NCI-H1694 treated with DMSO at 0.1 percent for 48 hours (cell line): Measurements from ENCODE around the gene LDLR.

Experiments used
- DNase-seq: peaks from one replicate; lab custom pipeline; 2025; lab: John Stamatoyannopoulos, UW

Gene LDLR

DNA sequence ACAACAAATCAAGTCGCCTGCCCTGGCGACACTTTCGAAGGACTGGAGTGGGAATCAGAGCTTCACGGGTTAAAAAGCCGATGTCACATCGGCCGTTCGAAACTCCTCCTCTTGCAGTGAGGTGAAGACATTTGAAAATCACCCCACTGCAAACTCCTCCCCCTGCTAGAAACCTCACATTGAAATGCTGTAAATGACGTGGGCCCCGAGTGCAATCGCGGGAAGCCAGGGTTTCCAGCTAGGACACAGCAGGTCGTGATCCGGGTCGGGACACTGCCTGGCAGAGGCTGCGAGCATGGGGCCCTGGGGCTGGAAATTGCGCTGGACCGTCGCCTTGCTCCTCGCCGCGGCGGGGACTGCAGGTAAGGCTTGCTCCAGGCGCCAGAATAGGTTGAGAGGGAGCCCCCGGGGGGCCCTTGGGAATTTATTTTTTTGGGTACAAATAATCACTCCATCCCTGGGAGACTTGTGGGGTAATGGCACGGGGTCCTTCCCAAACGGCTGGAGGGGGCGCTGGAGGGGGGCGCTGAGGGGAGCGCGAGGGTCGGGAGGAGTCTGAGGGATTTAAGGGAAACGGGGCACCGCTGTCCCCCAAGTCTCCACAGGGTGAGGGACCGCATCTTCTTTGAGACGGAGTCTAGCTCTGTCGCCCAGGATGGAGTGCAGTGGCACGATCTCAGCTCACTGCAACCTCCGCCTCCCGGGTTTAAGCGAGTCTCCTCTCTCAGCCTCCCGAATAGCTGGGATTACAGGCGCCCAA, at the start of gene LDLR:
LDLR (plus strand) TSS at position 210 of the 760 bp plus-strand sequence; CDS start at position 296, 86 bp downstream.
- DNase-seq, result peak; percentile 76

DNA sequence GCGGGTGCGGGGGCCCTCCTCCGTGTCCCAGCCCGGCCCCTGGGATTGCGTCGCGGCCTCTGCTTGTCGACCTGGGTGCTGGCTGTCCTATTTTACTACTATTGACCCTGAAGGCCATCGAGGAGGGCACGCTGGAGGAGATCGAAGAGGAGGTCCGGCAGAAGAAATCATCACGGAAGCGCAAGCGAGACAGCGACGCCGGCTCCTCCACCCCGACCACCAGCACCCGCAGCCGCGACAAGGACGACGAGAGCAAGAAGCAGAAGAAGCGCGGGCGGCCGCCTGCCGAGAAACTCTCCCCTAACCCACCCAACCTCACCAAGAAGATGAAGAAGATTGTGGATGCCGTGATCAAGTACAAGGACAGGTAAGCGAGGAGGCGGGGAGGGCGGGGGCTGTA, 48.1 kb upstream of the LDLR start:
- DNase-seq, result no peak

DNA sequence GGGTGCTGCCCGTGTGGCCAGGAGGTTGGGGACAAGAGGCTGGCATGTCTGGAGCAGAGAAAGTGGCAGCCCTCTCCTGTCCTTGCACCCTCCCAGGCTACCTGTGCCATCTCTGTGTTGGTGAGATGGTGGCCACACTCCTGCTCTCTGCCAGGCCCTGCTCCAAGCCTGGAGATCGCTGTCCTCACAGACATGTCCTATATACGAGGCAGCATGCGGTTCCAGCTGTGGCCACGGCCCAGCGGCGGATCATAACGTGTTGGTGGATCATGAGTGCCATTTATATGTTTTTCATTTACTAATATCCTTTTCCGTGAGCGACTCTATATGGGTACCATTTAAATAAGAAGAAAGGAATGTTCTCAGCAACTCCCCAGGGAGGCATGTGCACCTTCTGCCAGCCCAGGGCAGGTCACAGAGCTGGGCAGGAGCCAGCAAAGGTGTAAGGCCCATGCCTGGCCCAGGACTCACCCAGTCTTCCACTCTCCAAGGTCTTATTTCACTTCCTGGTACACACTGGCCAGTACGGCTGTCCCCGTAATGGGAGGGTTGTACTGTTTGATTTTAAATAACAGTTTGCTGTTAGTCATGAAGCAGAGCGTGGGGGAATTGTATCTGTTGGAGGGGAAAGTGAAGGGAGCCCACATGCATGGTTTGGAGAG, 47.2 kb upstream of the LDLR start:
- DNase-seq, result no peak

DNA sequence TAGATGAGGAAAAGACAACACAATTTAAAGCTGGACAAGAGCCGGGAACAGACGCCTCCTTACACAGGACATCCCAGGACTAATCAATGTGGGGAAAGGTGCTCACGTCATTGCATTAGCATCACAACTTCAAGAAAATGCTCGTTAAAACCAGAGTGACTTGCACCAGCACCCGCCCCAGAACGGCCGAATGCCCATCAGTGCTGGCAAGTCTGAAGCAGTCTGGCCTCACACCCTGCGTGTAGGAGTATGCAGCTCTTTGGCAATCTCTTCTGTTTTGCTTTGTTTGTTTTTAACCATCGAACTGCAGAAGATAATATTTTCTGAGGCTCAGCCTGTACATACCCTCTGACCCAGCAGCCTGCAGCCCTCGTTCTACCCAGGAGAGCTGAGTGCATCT, 44.8 kb upstream of the LDLR start:
- no peak for DNase-seq

DNA sequence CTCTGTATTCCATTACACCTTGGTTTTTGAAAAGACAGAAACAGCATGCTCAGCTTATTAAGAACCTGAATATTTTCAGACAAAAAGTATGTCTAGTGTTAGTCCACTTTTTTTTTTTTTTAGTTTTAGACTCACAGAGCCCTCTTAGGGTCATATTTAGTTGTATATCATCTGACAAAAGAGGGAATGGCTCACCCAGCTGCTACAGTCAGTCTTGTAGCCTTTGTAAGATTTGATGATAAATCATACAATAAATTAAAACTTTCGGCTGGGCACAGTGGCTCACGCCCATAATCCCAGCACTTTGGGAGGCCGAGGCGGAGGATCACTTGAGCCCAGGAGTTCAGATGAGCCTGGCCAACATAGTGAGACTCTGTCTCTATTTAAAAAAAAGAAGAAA, 43.7 kb upstream of the LDLR start:
- no peak for DNase-seq

DNA sequence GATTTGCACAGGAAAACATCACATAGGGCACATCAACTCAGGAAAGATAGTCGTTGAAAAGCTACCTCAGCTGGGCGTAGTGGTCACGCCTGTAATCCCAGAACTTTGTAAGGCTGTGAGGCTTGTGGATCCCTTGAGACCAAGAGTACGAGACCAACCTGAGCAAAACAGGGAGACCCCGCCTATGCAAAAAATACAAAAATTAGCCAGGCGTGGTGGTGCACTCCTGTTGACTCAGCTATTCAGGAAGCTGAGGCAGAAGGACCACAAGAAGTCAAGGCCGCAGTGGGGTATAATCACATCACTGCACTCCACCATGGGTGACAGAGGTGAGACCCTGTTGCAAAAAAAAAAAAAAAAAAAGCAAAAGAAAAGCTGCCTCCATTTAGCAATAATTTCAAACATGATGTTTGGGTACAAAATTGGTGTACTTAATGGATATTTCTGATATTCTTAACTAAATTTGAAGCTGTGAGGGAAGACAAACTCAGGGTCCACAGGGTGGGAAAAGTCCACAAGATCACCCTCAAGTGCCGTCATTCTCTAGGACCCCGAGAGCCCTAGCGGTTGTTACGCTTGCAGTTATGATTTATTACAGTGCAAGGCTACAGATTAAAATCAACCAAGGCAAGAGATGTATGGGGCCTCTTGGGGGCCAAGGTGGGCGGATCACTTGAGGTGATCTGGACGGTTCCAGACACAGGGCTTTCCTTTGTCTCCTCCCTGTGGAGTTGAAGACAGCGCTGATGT, 42.5 kb upstream of the LDLR start:
- no peak for DNase-seq

DNA sequence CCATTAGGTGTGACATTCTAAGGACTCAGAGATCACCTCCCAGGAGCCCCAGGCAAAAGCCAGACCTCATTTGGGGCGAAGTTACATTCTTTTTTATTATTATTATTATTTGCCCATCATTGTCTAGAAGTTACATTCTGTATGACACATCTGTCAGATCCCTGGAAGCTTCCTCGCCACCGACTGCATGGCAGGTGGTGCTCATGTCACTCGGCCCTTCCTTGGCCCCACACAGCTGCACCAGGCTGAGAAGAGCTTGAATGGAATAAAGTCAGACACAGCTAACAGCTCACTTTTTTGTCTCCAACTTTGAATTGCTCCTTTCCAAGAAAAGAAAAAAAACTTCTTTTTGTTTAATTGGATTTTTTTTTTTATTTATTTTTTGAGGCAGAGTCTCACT, 41.4 kb upstream of the LDLR start:
- DNase-seq, result no peak

DNA sequence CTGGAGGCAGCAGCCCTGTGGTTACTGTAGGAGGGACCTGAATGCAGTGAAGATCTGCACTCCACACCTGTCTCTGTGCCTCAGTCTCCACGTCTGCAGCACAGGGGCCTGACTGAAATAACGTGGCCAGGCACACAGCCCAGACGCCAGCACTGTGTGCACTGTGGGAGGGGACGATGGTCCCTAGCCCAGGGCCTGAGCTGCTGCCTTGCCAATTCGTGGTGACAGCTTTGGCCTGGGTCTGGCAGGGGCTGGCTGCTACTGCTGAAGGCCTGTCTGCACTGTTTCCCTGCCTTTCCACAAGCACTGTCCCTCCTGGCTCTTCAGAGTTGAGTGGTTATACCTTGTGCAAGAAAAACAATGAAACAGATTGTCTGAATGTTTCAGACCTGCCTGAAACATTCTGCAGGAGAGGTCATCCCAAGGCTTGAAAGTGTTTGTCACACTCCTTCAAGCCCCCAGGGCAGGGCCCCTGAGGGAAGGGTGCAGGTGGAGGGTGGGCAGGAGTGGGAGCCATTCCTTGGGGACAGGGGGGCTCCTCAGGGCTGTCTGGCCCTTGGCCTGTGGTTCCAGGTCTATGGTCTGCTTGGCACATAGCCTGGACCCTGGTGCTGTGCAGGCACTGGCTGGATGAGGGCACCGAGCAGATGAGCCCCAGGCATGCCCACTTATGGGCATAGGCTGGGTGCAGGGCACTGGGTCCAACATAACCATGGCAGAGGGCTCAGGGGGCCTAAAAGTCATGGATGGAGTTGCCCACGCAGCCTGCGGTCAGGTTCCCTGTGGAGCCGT, 38.7 kb upstream of the LDLR start:
- no peak for DNase-seq

DNA sequence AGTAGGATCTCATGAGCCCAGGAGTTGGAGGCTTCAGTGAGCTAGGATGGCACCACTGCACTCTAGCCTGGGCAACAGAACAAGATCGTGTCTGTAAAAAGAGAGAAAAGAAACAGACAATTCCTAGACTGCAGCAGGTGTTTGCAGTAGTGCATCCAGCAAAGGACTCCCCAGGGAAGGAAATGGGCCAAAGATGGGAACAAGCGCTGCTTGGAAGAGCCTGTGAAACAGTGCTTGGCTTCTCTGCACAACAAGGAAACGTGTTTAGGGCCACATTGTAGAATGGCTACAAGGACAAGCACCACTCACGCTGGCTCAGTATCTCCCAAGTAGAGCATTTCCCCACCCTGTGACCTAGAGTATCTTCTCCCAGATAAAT, 35.5 kb upstream of the LDLR start:
- DNase-seq, result no peak

DNA sequence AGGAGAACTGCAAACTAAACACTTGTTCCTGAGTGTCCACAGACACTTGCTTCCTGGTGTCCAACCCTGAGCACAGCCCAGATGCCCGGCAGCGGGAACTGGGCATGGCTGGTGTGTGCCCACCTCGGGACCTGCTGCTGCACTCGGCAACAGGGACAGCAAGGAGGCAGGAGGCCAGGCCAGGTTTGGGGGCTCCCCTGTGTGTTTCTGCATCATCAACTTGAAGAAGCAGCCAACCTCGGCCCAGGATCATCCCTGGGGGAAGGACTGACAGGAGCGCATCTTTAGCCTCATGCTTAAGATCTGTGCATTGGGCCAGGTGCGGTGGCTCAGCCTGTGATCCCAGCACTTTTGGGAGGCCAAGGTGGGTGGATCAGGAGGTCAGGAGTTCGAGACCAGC, 35.1 kb upstream of the LDLR start:
- DNase-seq, result no peak

DNA sequence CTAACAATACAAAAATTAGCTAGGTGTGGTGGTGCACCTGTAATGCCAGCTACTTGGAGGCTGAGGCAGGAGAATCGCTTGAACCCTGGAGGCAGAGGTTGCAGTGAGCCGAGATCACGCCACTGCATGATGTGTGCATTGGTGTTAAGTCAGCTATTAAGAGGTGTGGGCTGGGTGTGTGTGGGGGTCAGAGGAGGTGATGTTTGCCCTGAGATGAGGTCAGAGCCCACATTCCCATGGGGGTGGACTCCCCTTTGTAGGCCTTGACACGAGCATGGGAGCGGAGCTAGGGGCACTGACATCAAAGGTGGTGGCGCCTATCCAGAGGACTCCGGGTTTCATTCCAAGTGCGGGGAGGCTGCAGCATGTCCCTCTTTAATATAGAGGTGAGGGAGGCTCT, 34.6 kb upstream of the LDLR start:
- DNase-seq, result no peak

DNA sequence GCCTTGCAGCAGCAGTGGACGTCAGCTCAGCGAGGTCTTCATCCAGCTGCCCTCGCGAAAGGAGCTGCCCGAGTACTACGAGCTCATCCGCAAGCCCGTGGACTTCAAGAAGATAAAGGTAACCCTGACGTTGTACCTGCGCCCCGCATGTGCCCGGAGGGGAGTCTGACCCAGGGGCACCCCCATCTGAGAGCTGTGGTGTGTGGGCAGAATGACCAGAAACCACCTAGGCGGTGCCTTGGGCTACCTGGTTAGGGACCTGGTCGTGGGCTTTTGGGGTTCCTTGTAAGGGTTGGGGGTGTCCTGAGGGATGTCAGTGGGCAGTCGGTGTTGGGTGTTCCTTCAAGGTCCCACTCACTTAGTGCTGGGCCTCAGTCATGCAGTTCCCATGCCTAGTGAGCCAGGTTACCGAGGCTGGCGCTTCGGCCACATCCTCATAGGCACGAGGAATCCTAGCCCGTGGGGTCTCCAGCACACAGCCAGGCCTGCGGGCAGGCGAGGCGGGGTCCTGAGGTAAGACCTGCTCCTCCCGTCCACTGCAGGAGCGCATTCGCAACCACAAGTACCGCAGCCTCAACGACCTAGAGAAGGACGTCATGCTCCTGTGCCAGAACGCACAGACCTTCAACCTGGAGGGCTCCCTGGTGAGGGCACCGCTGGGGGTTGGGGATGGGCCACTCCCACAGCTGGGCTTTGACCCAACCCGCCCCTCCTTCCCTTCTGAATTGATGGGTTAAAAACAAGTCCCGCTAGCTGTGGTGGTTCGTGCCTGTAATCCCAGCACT, 30.8 kb upstream of the LDLR start:
- no peak for DNase-seq

DNA sequence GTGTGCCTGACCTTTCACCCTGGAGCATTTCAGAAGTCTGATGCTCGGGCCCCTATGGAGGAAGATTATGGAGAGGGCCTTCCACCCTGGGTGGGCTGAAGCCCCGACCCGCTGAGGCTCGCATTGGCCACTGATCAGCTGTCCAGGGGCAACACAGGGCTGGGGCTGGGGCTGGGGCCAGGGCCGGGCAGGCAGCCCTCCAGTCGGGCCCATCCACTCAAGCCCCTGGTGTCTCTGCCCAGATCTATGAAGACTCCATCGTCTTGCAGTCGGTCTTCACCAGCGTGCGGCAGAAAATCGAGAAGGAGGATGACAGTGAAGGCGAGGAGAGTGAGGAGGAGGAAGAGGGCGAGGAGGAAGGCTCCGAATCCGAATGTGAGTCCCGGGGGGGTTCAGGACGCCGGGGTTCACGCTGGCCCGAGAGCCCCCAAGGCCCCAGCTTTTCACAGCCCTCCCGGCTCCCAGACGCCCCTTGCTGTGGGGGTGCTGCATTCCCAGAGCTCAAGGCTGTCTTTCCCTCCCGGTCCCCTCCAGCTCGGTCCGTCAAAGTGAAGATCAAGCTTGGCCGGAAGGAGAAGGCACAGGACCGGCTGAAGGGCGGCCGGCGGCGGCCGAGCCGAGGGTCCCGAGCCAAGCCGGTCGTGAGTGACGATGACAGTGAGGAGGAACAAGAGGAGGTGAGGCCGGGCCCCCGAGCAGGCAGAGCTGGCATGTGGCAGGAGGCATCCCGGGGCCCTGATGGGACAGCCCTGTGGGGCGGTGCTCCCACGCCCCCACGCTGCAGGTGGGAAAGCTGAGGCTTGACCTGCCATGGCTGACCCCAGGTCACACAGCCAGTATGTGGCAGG, 29.5 kb upstream of the LDLR start:
- DNase-seq, result no peak

DNA sequence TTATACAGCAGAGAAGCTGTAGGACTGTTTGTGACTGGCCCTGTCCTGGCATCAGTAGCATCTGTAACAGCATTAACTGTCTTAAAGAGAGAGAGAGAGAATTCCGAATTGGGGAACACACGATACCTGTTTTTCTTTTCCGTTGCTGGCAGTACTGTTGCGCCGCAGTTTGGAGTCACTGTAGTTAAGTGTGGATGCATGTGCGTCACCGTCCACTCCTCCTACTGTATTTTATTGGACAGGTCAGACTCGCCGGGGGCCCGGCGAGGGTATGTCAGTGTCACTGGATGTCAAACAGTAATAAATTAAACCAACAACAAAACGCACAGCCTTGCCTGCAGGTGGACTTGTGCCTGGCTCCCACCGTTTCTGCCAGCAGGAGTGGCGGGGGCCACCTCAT, 27.3 kb upstream of the LDLR start:
- DNase-seq, result no peak

DNA sequence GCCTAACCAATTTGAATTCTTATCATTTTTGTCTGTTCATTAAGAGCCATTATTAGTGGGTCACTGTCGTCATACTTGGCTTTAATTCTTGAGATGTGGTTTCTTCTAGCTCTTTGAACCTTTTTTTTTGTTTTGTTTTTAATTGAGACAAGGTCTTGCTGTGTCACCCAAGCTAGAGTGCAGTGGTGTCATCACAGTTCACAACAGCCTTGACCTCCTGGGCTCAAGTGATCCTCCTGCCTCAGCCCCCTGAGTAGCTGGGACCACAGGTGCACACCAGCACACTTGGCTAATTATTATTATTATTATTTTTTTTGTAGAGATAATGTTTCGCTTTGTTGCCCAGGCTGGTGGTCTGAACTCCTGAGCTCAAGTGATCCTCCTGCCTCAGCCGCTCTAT, 25.8 kb upstream of the LDLR start:
- no peak for DNase-seq

DNA sequence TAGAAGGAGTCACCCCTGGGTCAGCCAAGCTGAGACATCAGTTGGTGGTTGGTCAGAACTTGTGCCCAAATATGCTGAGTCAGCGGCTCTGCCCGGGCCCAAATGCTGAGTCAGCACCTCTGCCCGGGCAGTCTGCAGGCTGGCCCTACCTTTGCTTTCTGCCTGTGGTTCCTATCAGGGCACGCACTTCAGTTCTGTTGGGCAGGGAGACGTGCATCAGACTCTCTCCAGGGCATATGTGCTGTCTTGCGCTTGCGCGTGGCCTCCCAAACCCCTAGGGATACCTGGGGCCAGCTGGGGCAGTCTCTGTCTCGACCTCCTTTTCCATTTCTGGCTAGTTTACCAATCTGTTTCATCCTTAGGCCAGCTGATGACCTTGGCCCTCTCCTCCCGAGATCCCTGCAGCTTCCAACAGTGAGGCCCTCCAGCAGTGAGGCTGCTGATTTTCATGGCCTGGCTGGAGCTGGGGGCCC, 24.4 kb upstream of the LDLR start:
- no peak for DNase-seq

DNA sequence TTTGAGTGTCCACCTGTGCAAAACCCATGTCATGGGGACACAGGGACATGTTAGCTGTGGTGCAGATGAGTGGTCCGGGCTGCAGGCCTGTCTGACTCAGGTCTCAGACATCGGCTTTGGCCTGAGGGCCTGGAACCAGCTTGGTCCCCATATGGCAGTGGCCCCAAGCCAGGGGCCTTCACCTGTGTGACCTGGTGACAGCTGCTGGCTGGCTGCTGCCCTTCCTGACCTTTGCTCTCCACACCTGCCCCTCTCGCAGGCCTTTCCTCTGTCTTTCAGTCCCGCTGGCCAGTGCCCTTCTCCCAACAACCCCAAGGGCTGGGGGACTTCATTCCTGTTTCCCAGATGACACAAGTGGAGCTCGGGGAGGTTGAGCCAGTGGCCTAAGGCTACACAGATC, 22.9 kb upstream of the LDLR start:
- DNase-seq, result no peak

DNA sequence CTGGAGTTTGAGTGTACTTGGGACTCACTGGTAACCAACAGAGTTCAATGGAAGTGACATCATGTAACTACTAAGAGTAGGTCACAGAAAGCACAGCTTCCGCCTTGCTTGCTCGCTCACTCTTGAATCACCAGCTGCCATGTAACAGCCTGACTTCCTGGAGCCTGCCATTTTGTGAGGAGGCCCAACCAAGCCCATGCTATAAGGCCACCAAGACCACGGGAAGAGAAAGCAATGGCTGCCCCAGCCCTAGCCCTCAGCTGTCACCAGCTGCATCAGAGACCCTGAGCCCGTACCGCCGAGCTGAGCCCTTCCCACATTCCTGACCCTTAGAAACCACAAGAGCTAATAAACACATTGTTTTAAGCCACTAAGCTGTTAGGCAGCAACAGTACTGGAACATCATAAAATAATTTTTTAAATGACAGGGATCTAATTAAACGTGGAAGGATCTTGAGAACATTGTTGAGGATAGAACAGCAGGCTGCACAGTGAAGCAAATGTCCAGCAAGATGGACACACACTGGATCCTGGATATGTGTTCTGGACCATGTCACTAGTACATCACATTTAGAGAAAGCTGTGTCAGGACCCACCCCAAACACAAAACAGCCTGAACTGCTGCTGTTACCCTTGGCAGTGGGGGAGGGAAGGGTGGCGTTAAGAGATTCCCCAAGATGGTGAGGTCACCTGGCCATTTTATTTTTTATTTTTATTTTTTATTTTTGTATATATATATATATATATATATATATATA, 21.7 kb upstream of the LDLR start:
- no peak for DNase-seq

DNA sequence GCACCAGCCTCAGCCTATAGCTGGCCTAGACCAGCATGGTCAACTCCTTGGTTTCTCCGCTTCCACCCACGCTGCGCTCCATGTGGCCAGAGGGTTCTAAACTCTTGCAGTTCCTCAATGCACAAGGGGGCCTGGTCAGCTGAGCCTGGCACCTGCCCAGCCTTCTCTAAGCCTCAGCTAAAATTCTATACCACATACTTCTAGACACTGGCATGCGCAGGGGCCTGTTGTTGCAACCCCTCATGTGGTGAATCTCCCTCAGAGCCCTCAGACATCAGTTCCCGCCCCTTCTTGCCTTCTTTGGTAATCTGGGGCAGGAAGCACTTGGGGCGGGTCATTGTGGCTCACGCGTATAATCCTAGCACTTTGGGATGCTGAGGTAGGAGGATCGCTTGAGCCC, 19.7 kb upstream of the LDLR start:
- no peak for DNase-seq

DNA sequence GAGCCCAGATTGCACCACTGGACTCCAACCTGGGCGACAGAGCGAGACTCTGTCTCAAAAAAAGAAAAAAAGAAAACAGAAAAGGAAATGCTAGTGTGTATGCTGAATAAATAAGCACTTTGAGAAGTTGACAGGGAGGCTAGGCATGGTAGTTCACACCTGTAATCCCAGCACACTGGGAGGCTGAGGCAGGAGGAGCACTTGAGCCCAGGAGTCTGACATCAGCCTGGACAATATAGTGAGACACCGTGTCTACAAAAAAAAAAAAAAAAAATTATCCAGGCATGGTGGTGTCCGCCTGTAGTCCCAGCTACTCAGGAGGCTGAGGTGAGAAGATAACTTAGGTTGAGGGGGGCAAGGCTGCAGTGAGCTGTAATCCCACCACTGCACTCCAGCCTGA, 19.1 kb upstream of the LDLR start:
- DNase-seq, result no peak
